Transverse colon (tissue), 4 donors: ENCODE results near the gene RAET1E.

Experiments used
- EP300 ChIP-seq: sonication (generic); formaldehyde crosslinking; IDR thresholded peaks from one replicate; pipeline ENCODE4 v1.6.1; 2017; ENCODE audit warnings: antibody characterized with exemption, low read depth
- POLR2A ChIP-seq: fragments of 450-650 bp; IDR thresholded peaks from one replicate; pipeline ENCODE4 v1.6.1; 2016; ENCODE audit warnings: antibody characterized with exemption, mild to moderate bottlenecking, moderate library complexity
- POLR2AphosphoS5 ChIP-seq, 3 donors: sonication (generic); formaldehyde crosslinking; IDR thresholded peaks; one replicate each; pipeline ENCODE4 v1.6.1; 2016; ENCODE audit warnings: antibody characterized with exemption in 3 of 3
- TF ChIP-seq, protein P1 (sequence below), 5 experiments: fragments of 200-600 bp in 3 of 5; fragments of 450-650 bp in 2 of 5; sonication (generic) in 3 of 5; IDR thresholded peaks; 1 replicate in 2 of 5; 2 replicates in 3 of 5; pipeline ENCODE4 v1.5.1; 2016 to 2017; ENCODE audit warnings: antibody characterized with exemption in 5 of 5, inconsistent platforms in 3 of 5, mild to moderate bottlenecking in 2 of 5, moderate library complexity in 1 of 5

GRCh38 chr6:149888659-149889058 is 9.3 kb downstream of the RAET1E start:
- TF ChIP-seq POLR2AphosphoS5 (IDR thresholded peaks at IDR 0.05), result no peak
- no peak for TF ChIP-seq EP300
- TF ChIP-seq, protein P1, sequence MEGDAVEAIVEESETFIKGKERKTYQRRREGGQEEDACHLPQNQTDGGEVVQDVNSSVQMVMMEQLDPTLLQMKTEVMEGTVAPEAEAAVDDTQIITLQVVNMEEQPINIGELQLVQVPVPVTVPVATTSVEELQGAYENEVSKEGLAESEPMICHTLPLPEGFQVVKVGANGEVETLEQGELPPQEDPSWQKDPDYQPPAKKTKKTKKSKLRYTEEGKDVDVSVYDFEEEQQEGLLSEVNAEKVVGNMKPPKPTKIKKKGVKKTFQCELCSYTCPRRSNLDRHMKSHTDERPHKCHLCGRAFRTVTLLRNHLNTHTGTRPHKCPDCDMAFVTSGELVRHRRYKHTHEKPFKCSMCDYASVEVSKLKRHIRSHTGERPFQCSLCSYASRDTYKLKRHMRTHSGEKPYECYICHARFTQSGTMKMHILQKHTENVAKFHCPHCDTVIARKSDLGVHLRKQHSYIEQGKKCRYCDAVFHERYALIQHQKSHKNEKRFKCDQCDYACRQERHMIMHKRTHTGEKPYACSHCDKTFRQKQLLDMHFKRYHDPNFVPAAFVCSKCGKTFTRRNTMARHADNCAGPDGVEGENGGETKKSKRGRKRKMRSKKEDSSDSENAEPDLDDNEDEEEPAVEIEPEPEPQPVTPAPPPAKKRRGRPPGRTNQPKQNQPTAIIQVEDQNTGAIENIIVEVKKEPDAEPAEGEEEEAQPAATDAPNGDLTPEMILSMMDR (IDR thresholded peaks at IDR 0.05), result no peak
- TF ChIP-seq POLR2A, result no peak
